Measurements from ENCODE around the gene PGA3.
"Not testable (repeated sequence)": the region's sequence is repeated elsewhere in the genome, so short reads cannot be mapped to it uniquely, and the experiment has no call there.

PGA3 gene

GRCh38 chr11:61202950-61203746 lies at the start of gene PGA3:
Gene PGA3, plus strand, starts transcription at chr11:61203515. Its CDS starts 50 bp downstream, at chr11:61203565.
- DNase-seq, result not testable (repeated sequence)

- no peak for DNase-seq
Measured at GRCh38 chr11:61153593-61154095, 49.7 kb upstream of the PGA3 start.

GRCh38 chr11:61154528-61154927 lies 48.8 kb upstream of the PGA3 start:
- no peak for DNase-seq

GRCh38 chr11:61155312-61155711 lies 48.0 kb upstream of the PGA3 start:
- DNase-seq, result no peak

- DNase-seq, result no peak
Measured at GRCh38 chr11:61155741-61156140, 47.6 kb upstream of the PGA3 start.

GRCh38 chr11:61157743-61158142 lies 45.6 kb upstream of the PGA3 start:
- DNase-seq, result no peak

- DNase-seq, result no peak
Measured at GRCh38 chr11:61158691-61159381, 44.5 kb upstream of the PGA3 start.

GRCh38 chr11:61160487-61161189 lies 42.7 kb upstream of the PGA3 start:
- no peak for DNase-seq

- peak; percentile 62 to 66 for DNase-seq
Measured at GRCh38 chr11:61161190-61162091, 41.9 kb upstream of the PGA3 start, which contains the start of gene VPS37C. Gene VPS37C, minus strand, starts transcription at chr11:61161426. Its CDS starts 22,597 bp downstream, at chr11:61138829.

- DNase-seq, result peak in 1 of 2 experiments; percentile 10
Measured at GRCh38 chr11:61162092-61162941, 41.0 kb upstream of the PGA3 start.

GRCh38 chr11:61163021-61163420 lies 40.3 kb upstream of the PGA3 start:
- no peak for DNase-seq

GRCh38 chr11:61163714-61164605 lies 39.4 kb upstream of the PGA3 start:
- DNase-seq, result peak; percentile 57 to 64

GRCh38 chr11:61164606-61165424 lies 38.5 kb upstream of the PGA3 start:
- DNase-seq, result no peak

- not testable (repeated sequence) for DNase-seq
Measured at GRCh38 chr11:61165785-61166184, 37.5 kb upstream of the PGA3 start.

GRCh38 chr11:61166331-61166730 lies 37.0 kb upstream of the PGA3 start:
- not testable (repeated sequence) for DNase-seq

GRCh38 chr11:61168042-61168688 lies 35.1 kb upstream of the PGA3 start:
- DNase-seq, result no peak

- no peak for DNase-seq
Measured at GRCh38 chr11:61168800-61169199, 34.5 kb upstream of the PGA3 start.

GRCh38 chr11:61170566-61170965 lies 32.7 kb upstream of the PGA3 start:
- DNase-seq, result no peak

GRCh38 chr11:61171907-61172306 lies 31.4 kb upstream of the PGA3 start:
- no peak for DNase-seq

All from AML-193 (cell line).